GM18526 (cell line): ENCODE measurements around the gene TNFAIP1.

Experiments used
- POLR2A ChIP-seq: IDR thresholded peaks from 3 replicates; pipeline ENCODE4 v1.6.1; 2011; ENCODE audit not compliant: insufficient read length; ENCODE audit errors: extremely low read depth

The TNFAIP1 gene, protein sequence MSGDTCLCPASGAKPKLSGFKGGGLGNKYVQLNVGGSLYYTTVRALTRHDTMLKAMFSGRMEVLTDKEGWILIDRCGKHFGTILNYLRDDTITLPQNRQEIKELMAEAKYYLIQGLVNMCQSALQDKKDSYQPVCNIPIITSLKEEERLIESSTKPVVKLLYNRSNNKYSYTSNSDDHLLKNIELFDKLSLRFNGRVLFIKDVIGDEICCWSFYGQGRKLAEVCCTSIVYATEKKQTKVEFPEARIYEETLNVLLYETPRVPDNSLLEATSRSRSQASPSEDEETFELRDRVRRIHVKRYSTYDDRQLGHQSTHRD

DNA sequence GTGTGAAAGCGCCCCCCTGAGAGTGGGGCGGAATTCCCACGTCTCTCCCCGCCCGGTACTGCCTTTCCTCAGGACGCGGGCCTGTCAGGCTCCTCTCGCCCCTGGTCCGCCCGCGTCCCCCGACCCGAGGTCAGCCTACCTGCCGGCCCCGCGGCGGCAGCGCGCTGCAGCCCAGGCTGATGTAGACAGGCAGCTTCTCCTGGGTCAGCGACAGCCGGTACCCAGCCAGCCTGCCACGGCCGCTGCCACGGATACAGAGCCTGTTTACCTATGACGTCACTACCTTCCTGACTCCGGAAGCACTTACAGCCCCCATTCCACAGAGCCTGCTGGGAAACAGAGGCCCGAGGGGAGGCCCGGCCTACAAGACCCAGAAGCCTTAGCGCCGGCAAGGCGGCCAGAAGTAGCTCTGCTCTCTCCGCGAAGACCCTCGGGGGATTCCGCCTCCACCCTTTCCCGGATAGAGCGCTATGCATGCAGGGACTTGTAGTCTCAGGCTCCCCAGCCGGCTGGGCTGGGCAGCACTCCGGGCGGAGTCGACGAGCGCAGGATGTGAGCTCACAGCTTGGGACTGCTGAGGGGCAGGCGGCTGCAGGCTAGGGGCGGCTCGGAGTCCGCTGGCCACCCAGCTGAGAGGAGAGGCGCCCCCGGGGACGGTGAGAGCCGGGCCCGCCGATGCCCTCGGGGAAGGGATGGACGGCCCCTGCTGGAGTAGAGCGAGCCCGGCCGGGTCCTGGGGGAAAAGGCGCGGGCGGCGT lies at the start of gene TNFAIP1, which contains the start of gene IFT20:
TSS of gene TNFAIP1 (plus strand) at position 561 of the 758 bp plus-strand sequence. CDS start 3,761 bp downstream, outside the sequence.
TSS of gene IFT20 (minus strand) at position 272 of the 758 bp plus-strand sequence. CDS start 3,487 bp downstream, outside the sequence.
- peak; percentile 83 for TF ChIP-seq POLR2A

DNA sequence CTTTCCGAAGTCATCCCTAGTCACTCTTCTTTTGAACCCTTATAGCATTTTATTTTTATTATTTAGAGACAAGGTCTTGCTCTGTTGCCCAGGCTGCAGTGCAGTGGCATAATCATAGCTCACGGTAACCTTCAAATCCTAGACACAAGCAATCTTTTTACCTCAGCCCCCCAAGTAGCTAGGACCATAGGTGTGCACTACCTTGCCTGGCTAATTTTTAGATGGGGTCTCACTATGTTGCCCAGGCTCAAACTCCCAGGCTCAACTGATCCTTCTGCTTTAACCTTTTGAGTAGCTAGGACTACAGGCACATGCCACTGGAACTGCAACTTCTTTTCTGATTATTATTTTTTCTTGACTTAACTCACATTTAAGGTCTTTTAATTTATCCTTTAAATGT lies 49.6 kb upstream of the TNFAIP1 start:
- TF ChIP-seq POLR2A: no peak

DNA sequence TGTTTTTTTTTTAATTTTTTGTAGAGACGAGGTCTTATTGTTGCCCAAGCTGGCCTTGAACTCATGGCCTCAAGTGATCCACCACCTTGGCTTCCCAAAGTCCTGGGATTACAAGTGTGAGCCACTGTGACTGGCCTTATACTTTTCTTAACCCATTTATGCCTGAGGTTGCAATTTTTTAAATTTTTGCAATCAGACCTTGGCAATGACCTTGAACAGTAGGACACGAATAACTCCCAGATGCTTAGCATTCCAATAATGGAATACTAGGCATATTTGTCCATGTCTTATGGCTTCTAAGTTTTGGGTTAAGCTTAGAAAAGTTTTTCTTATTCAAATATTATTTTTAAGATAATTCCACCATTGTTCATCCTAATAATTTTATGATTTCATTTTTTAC lies 44.9 kb upstream of the TNFAIP1 start:
- TF ChIP-seq POLR2A: no peak

DNA sequence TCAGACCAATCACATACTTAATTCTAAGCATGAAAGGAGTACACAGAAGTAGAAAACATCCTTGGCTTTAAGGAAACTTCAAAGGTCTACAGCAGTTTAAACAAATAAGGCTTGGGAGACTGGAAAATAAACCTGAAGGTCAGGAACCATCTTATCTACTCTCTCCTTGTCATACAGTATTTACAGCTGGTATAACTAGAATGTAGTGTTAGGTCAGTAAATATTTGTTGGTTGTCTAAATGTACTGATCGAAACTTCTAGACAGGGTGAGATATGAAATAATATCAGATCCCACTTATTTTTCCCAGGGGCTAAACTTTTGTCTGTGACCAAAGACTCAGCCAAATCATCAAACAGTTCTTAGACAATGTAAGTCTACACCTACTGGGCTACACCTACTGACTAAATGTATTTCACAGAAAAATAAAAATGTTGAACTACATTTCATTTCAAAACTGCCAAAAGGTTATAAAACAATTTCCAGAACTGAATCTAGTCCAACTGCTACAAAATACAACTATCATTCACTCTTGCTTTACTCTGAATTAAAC lies 43.7 kb upstream of the TNFAIP1 start:
- TF ChIP-seq POLR2A: no peak

DNA sequence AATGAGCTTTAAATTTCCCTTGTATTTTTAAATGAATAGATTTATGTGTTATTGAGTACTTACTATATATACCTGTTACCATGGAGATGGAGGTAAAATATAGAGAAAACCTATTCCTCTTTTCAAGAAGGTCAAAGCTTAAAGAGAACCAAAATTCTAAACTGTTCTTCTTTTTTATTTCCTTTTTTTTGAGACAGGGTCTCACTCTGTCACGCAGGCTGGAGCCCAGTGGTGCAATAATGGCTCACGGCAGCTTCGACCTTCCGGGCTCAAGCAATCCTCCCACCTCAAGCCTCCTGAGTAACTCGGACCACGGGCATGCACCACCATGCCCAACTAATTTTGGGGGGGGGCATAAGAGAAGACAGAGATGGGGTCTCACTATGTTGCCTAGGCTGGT lies 41.6 kb upstream of the TNFAIP1 start:
- TF ChIP-seq POLR2A: no peak

DNA sequence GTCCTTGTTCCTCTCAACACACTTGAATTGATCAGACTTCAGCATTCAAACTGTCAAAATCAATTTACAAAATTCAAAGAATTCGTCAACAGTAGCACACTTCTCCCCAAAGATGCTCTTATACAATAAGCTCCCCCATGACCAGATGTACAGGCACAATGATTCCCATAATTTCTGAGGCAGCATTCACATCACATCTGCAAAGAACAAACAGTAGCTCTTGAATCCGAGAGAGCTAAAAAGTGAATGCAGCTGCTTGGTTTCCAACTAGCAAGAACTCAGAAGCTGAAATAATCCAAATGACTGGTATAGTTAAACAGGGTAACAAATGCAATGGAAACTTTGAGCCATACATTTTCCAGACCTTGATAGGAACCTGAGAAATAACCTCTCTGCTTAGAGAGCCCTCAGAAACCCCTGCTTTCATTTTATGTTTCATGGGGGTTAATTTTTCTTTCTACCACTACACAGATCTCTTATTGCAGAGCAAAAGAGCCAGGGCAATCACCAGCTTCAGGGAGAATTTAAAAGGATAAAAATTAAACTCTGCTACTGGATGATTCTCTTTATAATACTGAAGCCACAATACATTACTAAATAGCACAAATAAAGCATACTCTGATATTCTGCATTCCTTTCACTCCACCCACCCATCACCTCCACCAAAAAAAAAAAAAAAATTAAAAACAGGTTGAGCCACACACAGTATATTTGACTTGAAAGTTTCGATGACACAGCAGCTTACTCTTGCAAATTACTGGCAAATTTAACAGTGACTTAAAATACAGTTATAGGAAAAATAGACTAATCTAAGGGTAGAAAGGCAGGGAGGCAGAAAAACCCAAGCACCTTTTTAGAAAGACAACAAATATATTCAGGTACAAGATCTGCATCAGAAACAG lies 39.6 kb upstream of the TNFAIP1 start:
- TF ChIP-seq POLR2A: no peak

DNA sequence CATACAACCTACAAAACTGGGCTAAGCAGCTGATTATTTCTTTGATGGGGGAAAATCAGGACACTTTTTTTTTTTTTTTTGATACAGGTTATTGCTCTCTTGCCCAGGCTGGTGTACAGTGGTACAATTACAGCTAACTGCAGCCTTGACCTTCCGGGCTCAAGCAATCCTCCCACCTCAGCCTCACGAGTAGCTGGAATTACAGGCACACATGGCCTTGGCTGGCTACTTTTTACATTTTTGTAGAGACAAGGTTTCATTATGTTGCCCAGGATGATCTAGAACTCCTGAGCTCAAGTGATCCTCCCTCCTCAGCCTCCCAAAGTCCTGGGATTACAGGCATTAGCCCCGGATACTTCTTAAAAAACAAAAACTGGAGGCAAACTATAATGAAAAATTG lies 37.1 kb upstream of the TNFAIP1 start:
- TF ChIP-seq POLR2A: no peak

DNA sequence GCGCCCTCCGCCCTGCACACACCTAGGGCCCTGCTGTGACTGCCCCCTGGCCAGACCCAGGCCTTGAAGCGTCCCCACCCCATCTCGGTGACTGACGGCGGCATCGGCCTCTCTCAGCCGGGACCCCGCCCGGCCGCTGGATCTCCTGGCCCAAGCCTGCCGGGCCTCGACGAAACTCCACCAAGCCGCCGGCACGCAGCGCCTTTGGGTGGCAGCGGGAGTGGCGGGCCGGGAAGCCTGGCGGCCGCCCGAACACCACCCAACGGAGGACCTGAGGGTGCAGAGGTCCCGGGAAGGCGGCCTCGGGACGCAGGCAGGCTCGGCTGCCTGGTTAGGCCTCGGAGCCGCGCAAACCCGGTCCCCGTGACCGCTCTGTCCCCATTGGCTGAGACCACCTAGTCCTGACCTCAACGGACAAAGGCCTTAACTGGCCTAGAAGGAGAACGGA lies 28.6 kb upstream of the TNFAIP1 start:
- no peak for TF ChIP-seq POLR2A

DNA sequence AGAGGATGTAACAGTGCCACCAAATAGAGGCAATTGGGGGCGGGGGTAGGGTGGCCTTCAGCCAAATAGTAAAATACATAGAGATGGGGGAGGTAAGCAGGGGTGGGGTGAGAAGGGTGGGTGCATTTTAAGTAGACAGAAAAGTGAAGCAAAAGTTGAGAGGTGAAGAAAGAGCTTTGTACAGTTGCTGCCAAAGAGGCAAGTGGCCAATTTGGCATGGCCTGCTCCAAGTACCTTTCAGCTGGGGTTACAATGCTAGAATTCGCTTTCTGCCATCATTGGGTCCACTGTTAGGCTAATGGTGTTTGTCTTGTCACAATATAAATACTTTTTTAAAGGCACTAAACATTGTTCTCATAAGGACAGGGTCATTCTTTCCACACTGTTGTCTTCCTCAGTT lies 21.7 kb upstream of the TNFAIP1 start:
- no peak for TF ChIP-seq POLR2A

DNA sequence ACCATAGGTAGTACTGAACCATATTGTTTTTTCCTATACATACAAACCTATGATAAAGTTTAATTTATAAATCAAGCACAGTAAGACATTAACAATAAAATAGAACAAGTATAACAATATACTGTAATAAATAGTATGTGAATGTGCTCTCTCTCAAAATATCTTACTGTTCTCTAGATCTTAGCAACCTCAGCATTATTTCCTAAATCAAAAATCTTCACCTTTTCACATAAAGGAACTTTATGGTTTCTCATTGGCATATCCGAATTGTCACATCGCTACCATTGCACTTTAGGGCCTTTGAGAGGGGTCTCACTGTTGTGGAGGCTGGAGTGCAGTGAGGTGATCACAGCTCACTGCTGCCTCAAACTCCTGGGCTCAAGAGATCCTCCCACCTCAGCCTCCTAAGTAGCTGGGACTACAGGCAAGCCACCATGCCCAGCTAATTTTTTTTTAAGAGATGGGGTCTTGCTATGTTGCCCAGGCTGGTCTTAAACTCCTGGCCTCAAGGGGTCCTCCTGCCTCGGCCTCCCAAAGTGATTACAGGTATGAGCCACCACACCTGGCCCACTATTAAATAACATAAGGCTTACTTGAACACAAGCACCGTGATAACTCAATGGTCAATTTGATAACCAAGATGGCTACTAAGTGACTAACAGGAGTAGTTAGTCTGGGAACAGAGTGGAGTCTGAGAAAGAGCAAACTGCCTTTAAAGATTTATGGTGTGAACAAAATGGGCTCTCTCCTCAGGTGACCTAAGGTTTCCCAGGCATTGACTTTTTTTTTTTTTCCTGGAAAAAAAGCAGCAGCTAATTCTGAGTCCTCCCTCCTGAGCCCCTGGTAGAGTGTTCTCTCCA lies 19.5 kb upstream of the TNFAIP1 start:
- TF ChIP-seq POLR2A: no peak

DNA sequence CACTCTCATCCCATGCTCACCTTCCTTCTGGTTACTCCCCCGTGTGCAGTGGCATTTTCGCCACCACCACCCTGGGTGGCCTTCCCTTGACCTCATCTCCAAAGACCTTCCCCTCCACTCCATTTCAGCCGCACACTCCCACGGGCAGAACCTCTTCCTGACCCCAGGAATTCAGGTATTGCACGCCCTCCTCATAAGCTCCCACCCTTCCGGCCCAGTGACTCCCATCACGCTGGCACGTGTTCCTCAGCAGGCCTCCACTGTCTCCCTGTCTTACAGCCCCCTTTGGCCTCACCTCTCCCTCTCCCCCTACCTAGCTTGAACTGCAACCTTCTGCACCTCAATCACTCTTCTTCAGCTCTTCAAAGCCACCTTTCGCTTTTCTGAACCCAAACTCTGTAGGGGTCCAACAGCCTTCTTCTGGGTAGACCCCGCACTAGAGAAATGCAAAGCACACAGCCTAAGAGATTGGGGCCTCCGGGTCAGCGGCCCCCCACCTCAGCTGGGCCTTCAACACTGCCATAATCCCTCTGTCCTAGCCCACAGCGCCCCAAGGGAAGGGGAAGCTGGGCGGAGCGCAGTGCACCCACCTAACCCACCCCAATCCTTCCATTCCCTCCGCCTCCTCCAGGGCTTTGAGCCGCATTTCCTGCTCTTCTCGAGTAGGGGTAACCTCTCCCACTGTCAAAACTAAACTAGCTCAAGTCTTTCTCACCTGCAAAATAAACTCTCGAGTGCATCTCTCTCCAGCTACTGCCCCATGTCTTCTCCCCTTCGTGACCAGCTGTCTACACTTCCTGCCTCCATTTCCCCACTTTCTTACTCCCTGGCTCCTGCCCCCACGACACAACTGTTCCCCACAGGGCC lies 18.2 kb upstream of the TNFAIP1 start:
- TF ChIP-seq POLR2A: no peak

DNA sequence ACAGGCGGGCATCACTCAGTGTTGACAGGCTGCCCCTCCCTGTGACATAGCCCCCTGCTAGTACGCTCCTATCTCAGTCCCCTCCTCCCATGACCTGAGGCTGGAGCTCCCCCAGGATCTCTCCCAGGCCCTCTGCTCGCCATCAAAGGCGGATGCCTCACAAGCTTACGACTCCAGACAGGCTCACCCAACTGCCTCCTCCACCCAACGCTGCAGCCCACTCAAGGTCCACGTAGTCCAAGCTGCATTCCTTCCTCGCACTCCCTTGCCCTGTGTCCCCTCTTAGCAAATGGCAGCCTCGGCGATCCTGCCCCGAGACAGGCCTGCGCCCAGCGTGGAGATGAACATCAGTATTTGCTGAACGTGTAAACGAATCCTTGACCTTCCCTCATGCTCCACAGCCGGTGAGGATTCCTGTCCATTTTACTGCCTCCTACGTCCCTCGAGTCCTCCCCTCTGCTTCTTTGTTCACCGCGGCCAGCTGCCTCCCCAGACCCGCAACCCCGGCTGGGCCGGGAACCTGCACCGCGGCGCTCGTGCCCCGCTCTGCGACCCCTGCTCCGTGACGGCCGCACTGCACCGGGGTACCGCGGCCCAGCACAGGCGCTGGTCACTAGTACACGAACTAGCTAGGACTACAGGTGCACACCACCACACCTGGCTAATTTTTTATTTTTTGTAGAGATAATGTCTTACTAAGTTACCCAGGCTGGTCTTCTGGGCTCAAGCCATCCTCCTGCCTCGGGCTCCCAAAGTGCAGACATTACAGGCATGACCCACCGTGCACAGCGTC lies 17.4 kb upstream of the TNFAIP1 start:
- no peak for TF ChIP-seq POLR2A
